H9 (cell line): ENCODE measurements around the gene LLGL2. TPM values are rescaled to one million over a fixed set of nuclear protein-coding genes. Genes with fewer than 3 reads are reported as not detected.

Experiments used
- DNase-seq: peaks from one replicate; pipeline ENCODE4 v3.0.0-alpha.2; 2017
- H2AFZ ChIP-seq: one replicate; pipeline ENCODE4 v1.6.1; 2013; ENCODE audit warnings: mild to moderate bottlenecking, low read length, control low read depth, moderate library complexity
- H2AK5ac ChIP-seq: 2 replicates; pipeline ENCODE4 v1.6.1; 2013; ENCODE audit warnings: low read length, control low read depth, mixed read lengths; ENCODE audit not compliant: insufficient read length
- H2BK120ac ChIP-seq: one replicate; pipeline ENCODE4 v1.6.1; 2013; ENCODE audit warnings: low read depth, mild to moderate bottlenecking, low read length, control low read depth, inconsistent platforms; ENCODE audit not compliant: poor library complexity, severe bottlenecking
- H2BK12ac ChIP-seq: 2 replicates; pipeline ENCODE4 v1.6.1; 2013; ENCODE audit warnings: low read length, control low read depth, mixed read lengths, low read depth; ENCODE audit not compliant: insufficient read length
- H2BK15ac ChIP-seq: 2 replicates; pipeline ENCODE4 v1.6.1; 2013; ENCODE audit warnings: low read depth, low read length, control low read depth
- H2BK20ac ChIP-seq: one replicate; pipeline ENCODE4 v1.6.1; 2013; ENCODE audit warnings: low read depth, mild to moderate bottlenecking, low read length, control low read depth, inconsistent platforms; ENCODE audit not compliant: poor library complexity, severe bottlenecking
- H2BK5ac ChIP-seq: 2 replicates; pipeline ENCODE4 v1.6.1; 2013; ENCODE audit warnings: low read length, control low read depth, mixed read lengths; ENCODE audit not compliant: insufficient read length
- H3K14ac ChIP-seq: 2 replicates; pipeline ENCODE4 v1.6.1; 2013; ENCODE audit warnings: low read length, control low read depth; ENCODE audit not compliant: insufficient read depth
- H3K18ac ChIP-seq: 2 replicates; pipeline ENCODE4 v1.6.1; 2013; ENCODE audit warnings: low read depth, mild to moderate bottlenecking, mixed read lengths, low read length, control low read depth; ENCODE audit not compliant: insufficient read length
- H3K23ac ChIP-seq: 2 replicates; pipeline ENCODE4 v1.6.1; 2013; ENCODE audit warnings: low read length, control low read depth, mixed read lengths, low read depth; ENCODE audit not compliant: insufficient read length
- H3K23me2 ChIP-seq: 2 replicates; pipeline ENCODE4 v1.6.1; 2013; ENCODE audit warnings: low read depth, mild to moderate bottlenecking, mixed read lengths, low read length, control low read depth; ENCODE audit not compliant: insufficient read length, poor library complexity, severe bottlenecking
- H3K27ac ChIP-seq: 2 replicates; pipeline ENCODE4 v1.5.1; 2013; ENCODE audit warnings: low read length, control low read depth, mixed read lengths, low read depth; ENCODE audit not compliant: insufficient read length
- H3K27me3 ChIP-seq: 2 replicates; pipeline ENCODE4 v1.6.1; 2013; ENCODE audit warnings: low read length, control low read depth, inconsistent platforms; ENCODE audit not compliant: insufficient read depth
- H3K4ac ChIP-seq: 2 replicates; pipeline ENCODE4 v1.6.1; 2013; ENCODE audit warnings: low read depth, mild to moderate bottlenecking, control low read depth, inconsistent platforms, low read length, moderate library complexity
- H3K4me1 ChIP-seq: 2 replicates; pipeline ENCODE4 v1.6.1; 2013; ENCODE audit warnings: low read length, control low read depth, inconsistent platforms; ENCODE audit not compliant: insufficient read depth
- H3K4me2 ChIP-seq: 2 replicates; pipeline ENCODE4 v1.6.1; 2013; ENCODE audit warnings: low read length, control low read depth, mixed read lengths; ENCODE audit not compliant: insufficient read length, insufficient read depth
- H3K56ac ChIP-seq: 2 replicates; pipeline ENCODE4 v1.6.1; 2013; ENCODE audit warnings: low read depth, mild to moderate bottlenecking, mixed read lengths, low read length, control low read depth; ENCODE audit not compliant: insufficient read length
- H3K79me1 ChIP-seq: 2 replicates; pipeline ENCODE4 v1.6.1; 2013; ENCODE audit warnings: low read depth, mild to moderate bottlenecking, moderate library complexity, low read length, control low read depth, inconsistent platforms; ENCODE audit not compliant: insufficient read depth, poor library complexity, severe bottlenecking
- H3K79me2 ChIP-seq: 2 replicates; pipeline ENCODE4 v1.6.1; 2013; ENCODE audit warnings: low read length, control low read depth, inconsistent platforms; ENCODE audit not compliant: insufficient read depth
- H3K9ac ChIP-seq: 2 replicates; pipeline ENCODE4 v1.6.1; 2013; ENCODE audit warnings: low read length, control low read depth, mixed read lengths; ENCODE audit not compliant: insufficient read length; ENCODE audit errors: extremely low read depth
- H3K9me3 ChIP-seq: one replicate; pipeline ENCODE4 v1.6.1; 2013; ENCODE audit warnings: low read depth, low read length, inconsistent platforms; ENCODE audit not compliant: control insufficient read depth
- H3T11ph ChIP-seq: one replicate; pipeline ENCODE4 v1.6.1; 2013; ENCODE audit warnings: mild to moderate bottlenecking, low read length, control low read depth, inconsistent platforms
- H4K20me1 ChIP-seq: one replicate; pipeline ENCODE4 v1.6.1; 2013; ENCODE audit not compliant: control insufficient read depth, insufficient read length, insufficient read depth
- H4K5ac ChIP-seq: 2 replicates; pipeline ENCODE4 v1.6.1; 2013; ENCODE audit warnings: low read depth, mild to moderate bottlenecking, mixed read lengths, low read length, control low read depth; ENCODE audit not compliant: insufficient read length
- H4K8ac ChIP-seq: replicated peaks from 2 replicates; pipeline ENCODE4 v1.6.1; 2013; ENCODE audit warnings: low read length, control low read depth, mixed read lengths, low read depth; ENCODE audit not compliant: insufficient read length
- H4K91ac ChIP-seq: 2 replicates; pipeline ENCODE4 v1.6.1; 2013; ENCODE audit warnings: low read depth, mild to moderate bottlenecking, moderate library complexity, mixed read lengths, low read length, control low read depth; ENCODE audit not compliant: insufficient read length
- H3K27ac Mint-ChIP-seq, 3 experiments: 2 replicates in 2 of 3; 3 replicates in 1 of 3; pipeline ENCODE4 v1.8.0; 2020 to 2021; ENCODE audit warnings: mixed read lengths in 3 of 3, mild to moderate bottlenecking in 1 of 3, moderate library complexity in 1 of 3
- H3K27me3 Mint-ChIP-seq: 2 replicates; pipeline ENCODE4 v1.8.0; 2021; ENCODE audit warnings: low read depth, mild to moderate bottlenecking, moderate library complexity, mixed read lengths
- H3K36me3 Mint-ChIP-seq, 3 experiments: 2 replicates in 2 of 3; 3 replicates in 1 of 3; pipeline ENCODE4 v1.8.0; 2020 to 2021; ENCODE audit warnings: low read depth in 3 of 3, mixed read lengths in 3 of 3; ENCODE audit not compliant: insufficient read depth in 1 of 3
- H3K4me1 Mint-ChIP-seq, 2 experiments: 2 replicates each; pipeline ENCODE4 v1.8.0; 2020; ENCODE audit warnings: mixed read lengths in 2 of 2
- H3K4me3 Mint-ChIP-seq, 2 experiments: 2 replicates in 1 of 2; 3 replicates in 1 of 2; pipeline ENCODE4 v1.8.0; 2020 to 2021; ENCODE audit warnings: mild to moderate bottlenecking in 2 of 2, mixed read lengths in 2 of 2, moderate library complexity in 1 of 2
- H3K9me3 Mint-ChIP-seq, 2 experiments: 2 replicates in 1 of 2; 3 replicates in 1 of 2; pipeline ENCODE4 v1.8.0; 2020; ENCODE audit warnings: mild to moderate bottlenecking in 2 of 2, mixed read lengths in 2 of 2, moderate library complexity in 1 of 2
- CTCF ChIP-seq: fragments of 200-600 bp; sonication (generic); conservative IDR thresholded peaks from 3 replicates; pipeline ENCODE4 v1.8.0; 2021; ENCODE audit warnings: antibody characterized with exemption, mild to moderate bottlenecking
- WGBS: extraction: QIAGEN DNeasy Blood & Tissue Kit; methylation state at CpG from one replicate; pipeline ENCODE4 v1.1.7; 2013; ENCODE audit warnings: missing lambda C conversion rate, low lambda C conversion rate, mixed read lengths; ENCODE audit not compliant: insufficient read length; ENCODE audit errors: extremely low coverage; 5-methylcytosine and 5-hydroxymethylcytosine counted together
- total RNA-seq: library from RNA; stranded (reverse); gene quantifications from 2 replicates; pipeline ENCODE4 v1.2.1, GENCODE V29; 2021

The LLGL2 gene
- total RNA-seq, 1 experiment from 2014 or later = 90.4 TPM

DNA sequence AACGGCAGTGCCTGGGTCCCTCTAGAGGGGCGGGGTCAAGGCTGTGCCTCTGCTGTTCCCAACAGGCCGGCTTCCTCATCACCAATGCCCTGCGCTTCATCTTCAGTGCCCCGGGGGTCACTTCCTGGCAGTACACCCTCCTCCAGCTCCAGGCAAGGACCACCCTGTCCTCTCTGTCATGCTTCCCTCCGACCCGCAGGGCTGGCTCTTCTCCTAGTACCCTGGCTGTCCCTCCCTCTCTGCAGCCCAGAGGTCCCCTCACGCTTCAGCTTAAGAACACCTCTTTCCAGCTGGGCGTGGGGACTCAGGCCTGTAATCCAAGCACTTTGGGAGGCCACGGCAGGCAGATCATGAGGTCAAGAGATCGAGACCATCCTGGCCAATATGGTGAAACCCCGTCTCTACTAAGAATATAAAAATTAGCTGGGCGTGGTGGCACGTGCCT, 36.0 kb upstream of the LLGL2 start:
- Mint-ChIP-seq H3K27ac (peak overlapping the region; percentile 51 to 97 (median 79); a peak in 3 of 7 replicates), H3K4me1 (peaks cover 4 to 7% of the 10 kb centered on the region in 2 experiments), H3K36me3 (peaks cover 0 to 19% (median 16%) of the 10 kb centered on the region in 3 experiments; a peak in 5 of 7 replicates), H3K4me3 (peak overlapping the region in 1 of 2 experiments; percentile 29; a peak in 1 of 5 replicates), H3K27me3 (no peaks in the 10 kb centered on the region), H3K9me3 (no peaks in the 10 kb centered on the region)
- Histone ChIP-seq H3K27ac (no peak overlapping the region), H3K23ac (no peak overlapping the region), H3K4me2 (no peak overlapping the region), H3K27me3 (no peaks in the 10 kb centered on the region), H2BK120ac (no peak overlapping the region), H2BK15ac (no peak overlapping the region), H4K8ac (no peak overlapping the region), H3K79me1 (no peaks in the 10 kb centered on the region), H4K5ac (no peak overlapping the region), H3K14ac (no peak overlapping the region), H3K56ac (no peak overlapping the region), H3K9me3 (no peaks in the 10 kb centered on the region), H3K23me2 (no peaks in the 10 kb centered on the region), H3K4me1 (no peaks in the 10 kb centered on the region), H3K79me2 (no peaks in the 10 kb centered on the region), H2BK5ac (no peak overlapping the region), H2BK20ac (no peak overlapping the region), H2AFZ (no peak overlapping the region), H2AK5ac (no peak overlapping the region), H3K18ac (no peak overlapping the region), H4K91ac (no peak overlapping the region), H3K9ac (no peak overlapping the region), H4K20me1 (no peaks in the 10 kb centered on the region), H2BK12ac (no peak overlapping the region), H3K4ac (no peak overlapping the region), H3T11ph (no peak overlapping the region)
- TF ChIP-seq CTCF = no peak
- no peak for DNase-seq
- no CpG with 5 or more reads among the region's 14 CpGs for WGBS
